Colonic mucosa (tissue), 4 donors: ENCODE data around the gene DDX18. TPM values are rescaled to one million over a fixed set of nuclear protein-coding genes. Genes with fewer than 3 reads are reported as not detected.

Experiments used
- DNase-seq: peaks from one replicate; pipeline ENCODE4 v3.0.0-alpha.2; 2020
- H3K27ac ChIP-seq: fragments of 200-600 bp; one replicate; pipeline ENCODE4 v1.8.0; 2021
- H3K27me3 ChIP-seq: fragments of 200-600 bp; one replicate; pipeline ENCODE4 v1.8.0; 2021
- H3K36me3 ChIP-seq: fragments of 200-600 bp; one replicate; pipeline ENCODE4 v1.8.0; 2021
- H3K4me1 ChIP-seq: fragments of 200-600 bp; one replicate; pipeline ENCODE4 v1.8.0; 2021; ENCODE audit warnings: mild to moderate bottlenecking
- H3K4me3 ChIP-seq: fragments of 200-600 bp; one replicate; pipeline ENCODE4 v1.8.0; 2021
- H3K9ac ChIP-seq, 2 donors: one replicate each; pipeline ENCODE4 v1.7.0; 2013; ENCODE audit warnings: control low read depth in 2 of 2, low read depth in 2 of 2, low read length in 2 of 2
- H3K9me3 ChIP-seq: fragments of 200-600 bp; one replicate; pipeline ENCODE4 v1.8.0; 2021
- CTCF ChIP-seq: fragments of 200-600 bp; IDR thresholded peaks from one replicate; pipeline ENCODE4 v1.8.0; 2022; ENCODE audit warnings: antibody characterized with exemption, mild to moderate bottlenecking
- intact Hi-C: fragments of 100-400 bp; cut with DNase I; formaldehyde crosslinking; loops from one replicate; pipeline ENCODE4 v1.14.1; 2022
- total RNA-seq, 2 donors: library from RNA; stranded (reverse); fragmentation: NEBNext Ultra II Directional in 1 of 2; extraction: Animal tissue kit (Norgen Biotek cat#: 25700) in 1 of 2; gene quantifications; one replicate each; pipeline ENCODE4 v1.2.1, GENCODE V29; 2021
- donor health status: healthy.
- donor health status: DM: no; HTN: no; CAD: no.
- donor health status: DM: no; HTN: no; CAD: no.

Gene DDX18
- total RNA-seq, 2 donors from 2014 or later = 42.0 to 63.3 TPM

- Histone ChIP-seq H3K36me3 (no peaks in the 10 kb centered on the region), H3K9me3 (no peaks in the 10 kb centered on the region), H3K27ac (no peak overlapping the region), H3K4me3 (no peak overlapping the region), H3K9ac (no peak overlapping the region), H3K27me3 (peaks cover 4% of the 10 kb centered on the region), H3K4me1 (no peaks in the 10 kb centered on the region)
- intact Hi-C loops = no loop called here
- no peak for TF ChIP-seq CTCF
- DNase-seq = no peak
Measured at GRCh38 chr2:117851969-117852368, 37.5 kb downstream of the DDX18 start.

GRCh38 chr2:117853316-117853715 lies 38.8 kb downstream of the DDX18 start:
- Histone ChIP-seq H3K4me1 (no peaks in the 10 kb centered on the region), H3K36me3 (no peaks in the 10 kb centered on the region), H3K9ac (no peak overlapping the region), H3K4me3 (no peak overlapping the region), H3K27me3 (peaks cover 4% of the 10 kb centered on the region), H3K9me3 (no peaks in the 10 kb centered on the region), H3K27ac (no peak overlapping the region)
- TF ChIP-seq CTCF = no peak
- DNase-seq = no peak
- intact Hi-C loops = no loop called here

- Histone ChIP-seq H3K27me3 (peaks cover 4% of the 10 kb centered on the region), H3K4me1 (no peaks in the 10 kb centered on the region), H3K36me3 (no peaks in the 10 kb centered on the region), H3K9me3 (no peaks in the 10 kb centered on the region), H3K9ac (no peak overlapping the region), H3K4me3 (no peak overlapping the region), H3K27ac (no peak overlapping the region)
- no peak for TF ChIP-seq CTCF
- no peak for DNase-seq
- intact Hi-C loops = no loop called here
Measured at GRCh38 chr2:117853873-117854272, 39.4 kb downstream of the DDX18 start.

- no peaks in the 10 kb centered on the region for H3K36me3 ChIP-seq
- H3K9me3 ChIP-seq = no peaks in the 10 kb centered on the region
- no peak overlapping the region for H3K4me3 ChIP-seq
- no peak overlapping the region for H3K9ac ChIP-seq
- no peak for TF ChIP-seq CTCF
- no peaks in the 10 kb centered on the region for H3K4me1 ChIP-seq
- intact Hi-C loops = no loop called here
- DNase-seq = no peak
- peaks cover 4% of the 10 kb centered on the region for H3K27me3 ChIP-seq
- no peak overlapping the region for H3K27ac ChIP-seq
Measured at GRCh38 chr2:117854610-117855009, 40.1 kb downstream of the DDX18 start.

GRCh38 chr2:117855886-117856285 lies 41.4 kb downstream of the DDX18 start:
- H3K27ac ChIP-seq = no peak overlapping the region
- peaks cover 4% of the 10 kb centered on the region for H3K27me3 ChIP-seq
- no peaks in the 10 kb centered on the region for H3K36me3 ChIP-seq
- DNase-seq = no peak
- no peak overlapping the region for H3K9ac ChIP-seq
- intact Hi-C loops = no loop called here
- H3K4me3 ChIP-seq = no peak overlapping the region
- TF ChIP-seq CTCF = no peak
- H3K9me3 ChIP-seq = no peaks in the 10 kb centered on the region
- no peaks in the 10 kb centered on the region for H3K4me1 ChIP-seq
